ENCODE measurements around the gene KLK12.

KLK12 gene

GRCh38 chr19:51047031-51047335, 12.2 kb upstream of the KLK12 start:
- no peak for DNase-seq (ENCODE audit: low spot score)

- no peak for DNase-seq (ENCODE audit: low spot score)
These were observed 9.5 kb upstream of the KLK12 start for GRCh38 chr19:51044327-51044726.

- no peak for DNase-seq (ENCODE audit: low spot score)
These were observed 8.7 kb upstream of the KLK12 start for GRCh38 chr19:51043497-51043896.

GRCh38 chr19:51040151-51040550, 5.3 kb upstream of the KLK12 start:
- no peak for DNase-seq (ENCODE audit: low spot score)

DNA sequence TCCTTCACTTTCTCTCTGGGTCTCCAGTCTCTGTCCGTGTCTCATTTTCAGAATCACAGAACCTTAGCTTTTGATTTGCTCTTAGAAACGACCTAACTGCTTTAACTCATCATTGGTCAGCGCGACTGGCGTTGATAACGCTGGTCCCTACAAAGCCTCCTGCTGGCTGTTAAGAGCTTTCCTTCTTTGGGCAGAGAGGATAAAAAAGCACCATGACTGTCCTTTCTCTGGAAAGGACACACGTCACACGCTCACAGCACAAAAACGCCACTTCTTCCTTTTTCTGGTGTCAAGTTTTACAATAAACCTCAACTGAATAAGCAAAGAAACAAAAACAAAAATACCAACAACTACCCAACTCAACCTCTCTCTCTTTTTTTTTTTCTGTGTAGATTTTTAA, 1.7 kb upstream of the KLK12 start:
- DNase-seq (ENCODE audit: low spot score), result no peak

DNA sequence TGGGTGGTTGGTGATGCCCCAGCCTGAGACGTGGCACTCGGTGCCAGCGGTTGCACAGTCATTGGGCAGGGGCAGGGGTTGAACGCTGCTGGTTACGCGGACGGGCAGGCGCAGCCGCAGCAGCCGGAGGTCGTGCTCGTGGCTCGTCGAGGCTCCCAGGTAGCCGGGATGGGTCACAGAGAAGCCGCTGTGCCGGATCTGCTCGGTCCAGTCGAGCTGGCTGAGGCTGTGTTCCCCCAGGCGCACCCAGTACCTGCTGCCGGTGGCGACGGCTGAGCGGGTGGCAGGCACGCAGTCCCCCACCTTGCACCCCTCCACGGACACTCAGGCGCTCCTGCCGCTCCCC, 2.9 kb downstream of the KLK12 start:
- DNase-seq (ENCODE audit: low spot score), result no peak

- no peak for DNase-seq (ENCODE audit: low spot score)
These were observed 3.5 kb downstream of the KLK12 start for GRCh38 chr19:51031220-51031879.

- DNase-seq (ENCODE audit: low spot score), result no peak
These were observed 4.2 kb downstream of the KLK12 start for GRCh38 chr19:51030631-51031030.

- no peak for DNase-seq (ENCODE audit: low spot score)
These were observed 5.1 kb downstream of the KLK12 start for GRCh38 chr19:51029718-51030117.

- no peak for DNase-seq (ENCODE audit: low spot score)
These were observed 6.9 kb downstream of the KLK12 start for GRCh38 chr19:51027873-51028272.

GRCh38 chr19:51027126-51027806, 7.5 kb downstream of the KLK12 start:
- DNase-seq (ENCODE audit: low spot score), result no peak

- no peak for DNase-seq (ENCODE audit: low spot score)
These were observed 8.3 kb downstream of the KLK12 start, which contains the start of gene KLK11 for GRCh38 chr19:51026554-51026831. TSS of gene KLK11 (minus strand) at chr19:51026616. CDS start at chr19:51025631, 985 bp downstream.

- DNase-seq (ENCODE audit: low spot score), result no peak
These were observed 8.8 kb downstream of the KLK12 start for GRCh38 chr19:51025809-51026553.

DNA sequence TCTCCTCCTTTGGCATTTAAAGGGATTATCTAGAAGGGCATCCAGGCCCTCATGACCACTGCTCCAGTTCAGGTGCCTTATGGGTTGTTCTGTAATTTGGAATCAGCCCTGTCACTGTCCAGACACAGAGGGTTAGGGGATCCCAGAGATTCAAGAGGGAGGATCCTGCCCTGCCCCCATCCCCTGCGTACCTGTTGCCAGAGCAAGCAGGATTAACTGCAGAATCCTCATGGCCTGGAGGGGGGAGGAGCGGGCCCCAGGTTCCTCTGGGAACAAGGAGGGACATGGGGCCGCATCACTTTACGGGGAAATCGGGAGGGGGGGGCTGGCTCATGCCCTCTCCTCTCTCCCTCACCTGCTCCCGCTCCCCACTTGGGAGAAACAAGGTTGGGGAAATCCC, 9.4 kb downstream of the KLK12 start:
- no peak for DNase-seq (ENCODE audit: low spot score)

- DNase-seq (ENCODE audit: low spot score), result no peak
These were observed 9.9 kb downstream of the KLK12 start for GRCh38 chr19:51024924-51025323.

DNA sequence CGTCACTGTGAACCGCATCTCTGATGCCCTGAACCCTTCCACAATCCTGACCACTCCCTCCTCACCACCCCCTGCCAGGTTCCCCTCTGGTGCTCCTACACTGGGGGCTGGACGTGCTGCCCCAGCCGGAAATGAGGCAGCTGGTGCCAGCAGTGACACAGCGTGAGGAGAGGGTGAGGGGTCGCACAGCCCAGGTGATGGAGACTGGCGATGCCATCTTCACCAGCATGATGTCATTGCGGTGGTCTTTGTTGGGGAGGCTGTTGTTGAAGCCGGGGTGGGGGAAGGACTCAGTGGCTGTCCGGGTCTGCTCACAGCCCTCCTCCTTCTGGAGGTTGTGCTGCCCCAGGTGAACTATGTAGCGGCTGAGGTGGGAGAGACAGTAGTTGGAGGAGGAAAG, 10.9 kb downstream of the KLK12 start:
- no peak for DNase-seq (ENCODE audit: low spot score)

GRCh38 chr19:51022526-51022925, 12.3 kb downstream of the KLK12 start:
- DNase-seq (ENCODE audit: low spot score), result no peak

DNA sequence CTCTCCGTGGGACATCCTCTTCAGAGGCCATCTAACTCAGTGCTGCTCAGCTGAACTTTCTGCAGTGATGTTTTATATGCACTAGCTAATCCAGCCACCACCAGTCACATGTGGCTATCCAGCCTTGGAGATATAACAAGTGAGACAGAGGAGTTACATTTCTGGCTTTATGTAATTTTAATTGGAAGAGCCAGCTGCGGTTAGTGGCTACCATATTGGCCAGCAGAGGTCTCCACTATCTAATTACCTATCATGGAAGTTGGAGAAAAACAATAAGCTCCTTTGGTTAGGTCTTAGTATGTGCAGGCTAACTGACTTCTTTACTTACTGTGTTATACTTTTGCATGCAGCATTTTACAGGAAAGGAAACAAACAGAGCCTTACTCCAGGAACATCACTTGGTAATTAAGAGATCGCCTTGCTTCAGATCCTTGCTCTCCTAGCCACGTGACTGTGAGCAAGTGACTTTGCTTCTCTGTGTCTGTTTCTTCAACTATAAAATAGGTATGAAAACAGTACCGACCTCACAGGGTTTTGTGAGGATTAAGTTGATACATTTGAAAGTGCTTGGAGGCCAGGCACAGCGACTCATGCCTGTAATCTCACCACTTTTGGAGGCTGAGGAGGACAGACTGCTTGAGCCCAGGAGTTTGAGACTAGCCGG, 13.7 kb downstream of the KLK12 start:
- DNase-seq (ENCODE audit: low spot score), result no peak

DNA sequence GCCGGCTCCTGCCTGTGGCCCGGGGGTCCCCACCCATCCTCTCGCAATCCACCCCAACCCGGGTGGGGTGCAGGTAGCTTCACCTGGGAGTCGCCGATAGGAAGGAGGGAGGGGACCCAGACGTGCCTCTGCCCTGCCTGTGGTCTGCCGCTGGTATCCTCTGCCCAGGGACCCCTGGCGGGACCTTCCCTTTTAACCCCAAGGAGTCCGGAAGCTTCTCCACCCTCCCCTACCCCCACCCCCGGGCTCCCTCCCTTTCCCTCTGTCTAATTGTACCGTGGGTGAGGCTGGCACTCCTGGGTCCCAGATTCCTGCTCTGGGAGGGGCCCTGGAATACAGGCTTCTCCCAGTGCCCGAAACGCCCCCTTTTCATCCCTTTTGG, 15.3 kb downstream of the KLK12 start, which contains the start of gene KLK10:
KLK10 (minus strand) TSS at position 166 of the 382 bp plus-strand sequence. CDS start 579 bp downstream, outside the sequence.
- no peak for DNase-seq (ENCODE audit: low spot score)

DNA sequence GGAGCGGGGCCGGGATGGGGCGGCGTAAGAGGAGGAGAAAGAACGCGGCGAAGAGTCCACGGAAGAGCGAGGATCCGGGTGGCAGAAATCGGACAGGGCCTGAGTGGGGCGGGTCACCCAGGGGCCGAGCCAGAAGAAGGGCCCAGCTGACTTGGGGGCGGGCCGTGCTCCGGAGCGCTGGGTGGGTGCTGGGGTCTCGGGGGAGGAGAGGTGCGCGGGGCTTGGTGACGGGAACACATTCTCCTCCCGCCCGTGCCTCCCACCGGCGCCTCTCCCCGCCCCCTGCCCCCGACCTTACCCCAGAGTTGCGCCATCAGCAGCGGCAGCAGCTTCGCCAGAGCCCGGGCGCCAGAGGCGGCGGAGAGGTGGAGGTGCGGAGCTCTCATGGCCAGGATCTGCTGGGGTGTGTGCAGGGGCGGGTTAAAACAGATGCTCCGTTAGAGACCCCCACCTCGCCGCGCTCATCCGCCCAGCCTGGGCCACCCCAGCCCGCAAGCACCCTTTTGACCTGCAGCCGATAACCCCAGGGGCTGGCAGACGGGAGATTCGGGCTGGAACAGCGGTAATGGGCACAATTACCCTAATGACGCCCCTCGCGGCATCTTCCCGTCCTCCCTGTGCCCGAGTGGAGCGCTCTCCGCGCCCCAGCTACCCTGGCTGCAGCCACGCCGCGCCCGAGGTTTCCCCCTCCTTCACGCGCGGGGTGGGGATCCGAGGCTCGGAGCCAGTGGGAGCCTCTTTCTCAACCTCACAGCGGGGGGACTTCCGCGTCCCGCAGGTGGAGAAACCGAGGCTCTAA, 15.9 kb downstream of the KLK12 start:
- no peak for DNase-seq (ENCODE audit: low spot score)

DNA sequence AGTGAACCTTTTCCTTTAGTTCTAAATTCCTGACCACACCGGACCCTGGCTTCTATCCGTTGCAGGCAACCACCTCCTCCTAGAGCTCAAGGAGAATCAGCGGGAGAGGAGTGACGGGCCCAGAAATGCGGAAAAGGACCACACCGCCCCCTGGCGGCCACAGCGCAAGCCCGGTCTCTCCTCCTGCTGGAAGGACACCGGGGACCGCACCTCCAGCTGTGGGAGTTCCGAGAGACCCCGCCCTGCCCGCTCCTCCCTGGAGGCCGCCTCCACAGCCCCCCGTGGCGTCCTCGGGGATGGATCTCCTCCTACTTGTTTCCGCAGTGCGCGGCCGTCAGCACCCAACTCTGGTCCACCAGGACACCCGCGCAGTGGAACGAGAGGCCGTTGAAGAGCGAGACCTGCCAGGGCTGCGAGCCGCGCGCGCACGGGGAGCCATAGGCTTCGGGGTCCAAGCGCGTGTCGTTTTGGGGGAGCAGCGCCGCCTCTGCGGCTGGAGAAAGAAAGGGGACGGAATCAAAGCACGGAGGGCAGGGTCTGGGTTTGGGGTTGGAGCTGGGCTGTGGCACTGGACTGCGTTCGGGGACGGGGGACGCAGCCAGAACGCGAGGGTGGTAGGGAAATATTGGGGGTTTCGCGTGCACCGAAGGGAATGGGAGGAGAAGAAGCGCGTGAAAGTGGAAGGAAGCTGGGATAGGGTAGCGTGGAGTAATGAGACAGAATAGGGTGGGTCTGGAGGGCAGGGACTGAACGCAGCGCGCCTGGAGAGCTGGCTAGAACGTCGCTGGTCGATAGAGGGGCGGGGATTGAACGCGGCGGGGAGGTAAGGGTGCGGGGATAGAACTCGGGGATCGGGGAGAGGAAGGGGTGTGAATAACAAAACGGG, 17.8 kb downstream of the KLK12 start:
- DNase-seq (ENCODE audit: low spot score), result no peak

All from germinal center (tissue), 1 donor.